GM21717 (cell line): Measurements from ENCODE around the gene KIZ.
"Not testable (repeated sequence)": the region's sequence is repeated elsewhere in the genome, so short reads cannot be mapped to it uniquely, and the experiment has no call there.

Source experiments
- ATAC-seq: cut with Tn5 transposase; IDR thresholded peaks from one replicate; pipeline ENCODE4 v1.9.1; 2021; ENCODE audit warnings: mild to moderate bottlenecking, moderate library complexity; ENCODE audit not compliant: unreplicated experiment

The KIZ gene

GRCh38 chr20:21136015-21136732, 10.3 kb downstream of the KIZ start:
- no peak for ATAC-seq

DNA sequence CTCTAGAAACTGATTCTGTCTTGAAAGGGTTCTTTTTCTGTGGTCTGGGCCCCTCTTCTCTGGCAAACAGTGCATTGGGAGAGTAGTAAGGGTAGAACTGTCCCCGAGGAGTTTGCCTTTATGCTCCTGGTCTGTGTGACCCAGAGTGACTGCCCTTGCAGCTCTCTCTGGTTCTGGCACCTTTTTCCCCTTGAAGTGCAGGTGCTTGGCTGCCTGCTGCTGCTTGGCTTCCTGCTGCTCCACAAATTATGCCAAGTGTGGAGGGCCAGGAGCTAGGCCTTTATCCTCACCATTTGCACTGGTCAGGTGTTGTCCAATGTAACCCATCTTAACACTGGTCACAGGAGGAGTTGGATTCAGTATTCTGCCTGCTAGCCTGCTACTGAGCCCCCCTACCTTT, 11.2 kb downstream of the KIZ start:
- no peak for ATAC-seq

GRCh38 chr20:21139881-21140566, 14.1 kb downstream of the KIZ start:
- no peak for ATAC-seq

DNA sequence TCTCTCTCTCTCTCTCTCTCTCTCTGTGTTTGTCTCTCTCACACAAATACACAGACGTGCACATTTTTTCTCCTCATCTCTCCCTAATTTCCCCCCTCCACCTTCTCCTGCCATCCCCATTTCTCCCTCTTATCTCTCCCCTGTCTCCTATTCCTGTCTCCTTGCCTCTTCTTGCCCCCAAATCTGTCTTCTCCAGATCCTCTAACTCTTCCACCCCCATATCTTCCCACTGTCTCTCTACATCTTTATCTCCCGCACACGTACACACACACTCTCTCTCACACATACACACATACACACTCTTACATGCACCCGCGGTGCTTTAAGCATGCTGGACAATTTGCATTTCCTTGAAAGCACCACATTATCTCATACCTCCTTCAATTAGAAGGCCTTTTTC, 15.9 kb downstream of the KIZ start:
- ATAC-seq = no peak

DNA sequence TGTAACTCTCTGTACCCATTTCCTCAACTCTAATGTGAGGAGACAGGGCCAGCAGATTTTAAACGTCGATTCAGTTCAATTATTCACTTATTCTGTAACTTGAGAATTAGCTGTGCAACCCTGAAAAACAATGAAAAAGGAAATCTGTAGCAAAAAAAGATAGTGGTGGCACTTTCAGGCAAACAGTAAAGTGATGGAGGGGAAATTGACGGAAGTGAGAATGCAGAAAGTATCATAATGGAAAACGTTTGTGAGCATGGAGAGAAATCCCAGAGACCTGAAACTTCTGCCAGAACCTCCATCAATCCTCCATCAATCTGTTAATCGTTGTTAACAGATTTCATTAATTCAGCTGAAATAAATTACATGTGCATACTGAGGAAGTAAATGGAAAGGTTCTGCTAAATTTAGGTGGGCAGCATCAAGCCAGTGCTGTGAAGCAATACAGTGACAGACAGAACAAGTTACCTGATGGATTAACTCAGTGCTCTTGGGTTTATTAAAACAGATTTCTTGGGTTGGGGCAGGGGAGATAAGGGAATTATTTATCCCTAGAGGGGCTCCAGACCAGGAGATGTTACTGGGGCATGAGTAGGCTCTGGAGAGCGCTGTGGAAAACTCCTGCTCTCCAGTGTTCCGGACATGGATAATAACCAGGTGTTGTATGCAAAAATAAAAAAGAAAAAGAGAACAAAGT, 17.5 kb downstream of the KIZ start:
- ATAC-seq = no peak

DNA sequence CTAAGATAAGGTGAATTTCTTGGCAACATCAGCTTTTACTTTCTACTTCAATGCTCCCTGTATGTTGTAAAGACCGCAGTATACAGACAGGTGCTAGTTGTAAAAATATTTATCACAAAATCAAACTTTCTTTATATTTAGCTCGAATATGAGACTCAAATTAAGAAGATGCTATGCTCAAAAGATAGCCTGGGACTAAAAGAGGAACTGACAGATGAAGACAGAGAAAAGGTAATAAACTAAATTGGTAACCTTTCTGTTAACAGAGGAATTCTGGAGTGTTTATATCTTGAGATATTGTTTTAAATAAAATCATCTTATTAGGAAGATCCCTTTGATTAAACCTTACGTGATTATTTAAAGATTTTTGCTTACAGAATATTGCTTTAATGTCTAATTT, 19.5 kb downstream of the KIZ start:
- ATAC-seq = no peak

DNA sequence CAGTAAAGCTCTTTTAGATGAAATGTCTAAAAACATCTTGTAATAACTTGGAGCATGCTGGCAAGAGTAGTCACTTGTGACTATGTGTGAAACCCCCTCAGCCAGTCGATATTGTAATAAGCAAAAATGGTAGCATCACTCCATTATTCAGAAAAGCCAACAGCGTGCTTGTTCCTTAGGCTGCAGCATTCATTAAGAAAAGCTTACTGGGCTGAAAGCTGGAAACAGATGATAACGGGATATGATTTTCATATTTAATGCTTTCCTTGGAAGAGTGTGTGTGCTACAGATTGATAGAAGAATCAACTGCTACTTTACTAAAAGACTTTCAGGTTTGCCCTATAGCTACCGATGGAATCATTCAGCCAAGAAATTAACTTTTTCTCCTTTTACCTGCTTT, 20.3 kb downstream of the KIZ start:
- ATAC-seq = no peak

DNA sequence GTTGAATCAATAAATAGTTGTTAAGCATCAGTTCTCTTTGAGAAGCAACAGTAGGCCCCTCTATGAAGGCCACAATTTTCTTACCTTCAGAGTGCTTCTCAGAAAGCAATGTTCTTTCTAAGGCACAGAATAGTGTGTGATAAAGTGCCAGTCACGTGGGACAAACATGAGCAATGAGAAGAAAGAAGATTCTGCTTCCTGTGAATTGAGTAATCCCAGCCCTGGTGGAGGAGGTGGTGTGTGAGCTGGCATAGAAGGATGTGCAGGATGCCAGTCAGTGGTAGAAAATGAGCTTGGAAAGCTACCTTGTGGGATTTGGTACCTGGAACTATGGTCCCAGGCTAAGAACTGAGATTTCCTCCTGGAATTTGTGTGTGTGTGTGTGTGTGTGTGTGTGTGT, 21.7 kb downstream of the KIZ start:
- ATAC-seq = no peak

GRCh38 chr20:21149344-21149743, 23.5 kb downstream of the KIZ start:
- no peak for ATAC-seq

GRCh38 chr20:21151791-21152190, 25.9 kb downstream of the KIZ start:
- no peak for ATAC-seq

DNA sequence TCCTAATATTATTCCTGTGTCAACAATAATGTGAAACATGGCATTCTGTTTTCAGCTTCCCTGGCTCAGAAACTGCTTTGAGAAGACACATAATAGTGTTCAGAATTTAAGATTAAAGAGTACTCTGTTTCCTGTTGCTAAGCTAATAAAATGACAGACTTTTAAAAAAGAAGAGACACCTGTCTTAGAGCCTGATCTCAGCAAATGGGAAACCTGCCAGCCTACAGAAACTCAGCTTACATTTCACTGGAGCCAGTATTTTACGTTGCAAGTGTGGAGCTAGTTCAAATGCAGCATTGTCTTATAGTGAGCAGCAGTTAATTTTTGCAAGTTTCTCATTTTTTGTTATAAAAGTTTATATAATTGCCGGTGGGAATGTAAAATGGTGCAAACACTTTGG, 28.8 kb downstream of the KIZ start:
- no peak for ATAC-seq

DNA sequence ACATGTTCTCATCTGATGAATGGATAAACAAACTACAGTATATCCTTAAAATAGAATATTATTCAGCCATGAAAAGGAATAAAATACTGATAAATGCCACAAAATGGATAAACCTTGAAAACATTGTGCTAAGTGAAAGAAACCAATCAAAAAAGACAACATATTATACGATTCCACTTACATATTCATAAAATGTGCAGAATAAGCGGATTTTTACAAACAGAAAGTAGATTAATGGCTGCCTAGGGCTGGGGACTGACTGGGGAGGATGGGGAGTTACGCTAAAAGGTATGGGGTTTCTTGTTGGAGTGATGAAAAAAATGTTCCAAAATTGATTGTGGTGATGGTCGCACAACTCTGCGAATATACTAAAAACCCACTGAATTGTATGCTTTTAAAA, 29.4 kb downstream of the KIZ start:
- no peak for ATAC-seq

DNA sequence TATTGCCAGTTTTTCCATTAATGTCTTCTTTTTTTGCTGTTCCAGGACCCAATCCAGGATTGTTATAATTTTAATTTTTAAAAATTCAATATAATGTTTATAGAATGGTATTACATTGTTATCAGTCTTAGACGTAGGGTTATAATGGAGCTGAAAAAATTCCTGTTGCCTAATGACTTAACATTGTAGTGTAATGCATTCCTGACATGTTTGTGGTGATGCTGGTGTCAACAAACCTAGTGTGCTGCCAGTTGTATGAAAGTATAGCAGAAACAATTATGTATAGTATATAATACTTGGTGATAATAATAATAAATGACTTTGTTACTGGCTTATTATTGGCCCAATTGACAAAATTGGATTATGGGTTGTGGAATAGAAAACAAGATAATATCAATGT, 30.4 kb downstream of the KIZ start:
- no peak for ATAC-seq

GRCh38 chr20:21157006-21157405, 31.1 kb downstream of the KIZ start:
- no peak for ATAC-seq

DNA sequence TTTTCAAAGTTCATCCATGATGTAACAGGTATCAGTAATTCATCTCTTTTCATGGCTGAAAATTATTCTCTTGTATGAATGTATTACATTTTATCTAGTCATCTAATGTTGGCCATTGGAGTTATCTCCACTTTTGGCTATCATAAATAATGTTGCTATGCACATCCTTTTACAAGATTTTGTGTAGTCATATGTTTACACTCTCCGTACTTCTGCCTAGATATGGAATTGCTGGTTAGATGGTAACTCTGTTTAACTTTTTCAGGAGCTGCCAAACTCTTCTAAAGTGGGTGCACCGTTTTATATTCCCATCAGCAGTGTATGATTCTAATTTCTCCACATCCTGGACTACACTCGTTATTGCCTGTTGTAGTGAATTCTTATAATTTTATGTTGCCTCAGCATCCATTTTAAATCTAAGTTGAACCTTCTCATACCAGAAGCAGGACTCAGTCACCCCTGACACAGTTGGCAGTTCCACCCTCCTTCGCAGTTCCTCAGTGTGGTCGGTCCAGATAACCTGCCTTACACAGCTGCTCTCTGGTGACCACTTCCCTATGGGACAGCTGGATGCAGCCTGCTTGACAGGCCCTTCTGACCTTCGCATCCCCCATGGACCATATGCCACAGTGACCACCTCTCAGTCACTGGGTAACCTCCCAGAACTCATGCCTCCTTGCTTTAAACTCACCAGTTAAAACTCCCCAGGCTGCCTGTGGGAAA, 33.9 kb downstream of the KIZ start:
- no peak for ATAC-seq

DNA sequence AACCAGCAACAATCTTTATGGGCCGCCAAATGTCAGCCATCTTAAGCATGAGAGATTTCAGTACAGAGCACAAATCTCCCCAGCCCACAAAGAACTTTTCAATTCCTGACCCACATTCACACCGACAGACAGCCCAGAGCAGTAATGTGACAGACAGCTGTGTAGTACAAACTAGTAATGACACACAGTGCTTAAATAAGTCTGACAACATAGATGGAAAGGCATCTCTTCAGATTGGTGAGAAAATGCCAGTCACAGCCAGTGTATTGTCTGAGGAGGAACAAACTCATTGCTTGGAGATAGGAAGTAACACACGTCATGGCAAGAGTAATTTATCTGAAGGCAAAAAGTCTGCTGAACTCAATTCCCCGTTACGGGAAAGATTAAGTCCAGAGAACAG, 36.0 kb downstream of the KIZ start:
- ATAC-seq = no peak

GRCh38 chr20:21162631-21163030, 36.7 kb downstream of the KIZ start:
- no peak for ATAC-seq

DNA sequence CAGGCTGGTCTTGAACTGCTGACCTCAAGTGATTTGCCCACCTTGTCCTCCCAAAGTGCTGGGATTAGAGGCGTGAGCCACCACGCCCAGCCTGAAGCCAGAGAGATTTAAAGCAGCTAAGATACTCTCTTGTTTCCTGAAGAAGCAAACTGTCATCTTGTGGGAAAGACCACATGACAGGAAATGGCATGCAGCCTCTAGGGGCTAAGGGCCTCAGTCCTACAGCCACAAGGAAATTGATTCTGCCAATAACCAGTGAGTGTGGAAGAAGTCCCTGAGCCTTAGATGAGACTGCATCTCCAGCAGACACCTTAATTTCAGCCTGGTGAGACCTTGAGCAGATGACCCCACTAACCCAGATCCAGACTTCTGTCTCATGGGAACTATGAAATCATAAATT, 40.9 kb downstream of the KIZ start:
- ATAC-seq = no peak

DNA sequence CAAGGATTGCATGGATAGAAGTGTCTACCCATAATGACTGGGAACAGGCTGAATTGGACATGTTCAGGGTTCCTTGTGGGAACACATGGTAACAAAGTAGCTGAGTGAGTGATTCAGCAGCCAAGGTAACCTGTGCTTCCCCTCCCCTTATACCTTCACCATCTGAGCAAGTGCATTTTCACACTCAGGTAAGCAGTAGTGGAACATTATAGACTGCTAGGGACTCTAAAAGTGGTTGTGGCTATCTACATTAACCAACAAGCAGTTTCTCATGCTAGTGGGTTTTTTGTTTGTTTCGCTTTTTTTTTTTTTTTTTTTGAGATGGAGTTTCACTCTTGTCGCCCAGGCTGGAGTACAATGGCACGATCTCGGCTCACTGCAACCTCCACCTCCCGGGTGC, 41.4 kb downstream of the KIZ start:
- ATAC-seq = no peak

DNA sequence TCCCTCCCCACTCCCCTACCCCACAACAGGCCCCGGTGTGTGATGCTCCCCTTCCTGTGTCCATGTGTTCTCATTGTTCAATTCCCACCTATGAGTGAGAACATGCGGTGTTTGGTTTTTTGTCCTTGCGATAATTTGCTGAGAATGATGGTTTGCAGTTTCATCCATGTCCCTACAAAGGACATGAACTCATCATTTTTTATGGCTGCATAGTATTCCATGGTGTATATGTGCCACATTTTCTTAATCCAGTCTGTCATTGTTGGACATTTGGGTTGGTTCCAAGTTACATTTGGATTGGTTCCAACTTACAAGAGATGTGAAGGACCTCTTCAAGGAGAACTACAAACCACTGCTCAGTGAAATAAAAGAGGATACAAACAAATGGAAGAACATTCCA, 42.2 kb downstream of the KIZ start:
- not testable (repeated sequence) for ATAC-seq

DNA sequence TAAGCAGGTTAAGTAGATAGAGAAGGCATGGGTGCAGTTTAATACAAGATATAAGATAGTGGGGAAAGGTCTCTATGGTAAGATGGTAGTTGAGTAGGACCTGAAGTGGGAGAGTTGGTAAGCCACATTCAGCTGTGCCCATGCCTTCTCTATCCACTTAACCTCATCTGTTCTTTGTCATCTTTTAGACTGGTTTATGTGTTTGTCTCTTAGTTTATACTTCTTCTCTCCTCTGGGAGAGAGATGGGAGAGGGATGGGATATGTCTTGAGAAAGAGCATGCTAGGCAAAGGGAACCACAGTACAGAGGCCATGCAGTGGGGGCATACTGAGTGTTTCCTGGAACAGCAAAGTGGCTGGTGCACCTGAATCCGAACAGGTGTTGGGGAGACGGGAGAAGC, 46.7 kb downstream of the KIZ start:
- ATAC-seq = no peak

GRCh38 chr20:21173485-21173884, 47.6 kb downstream of the KIZ start:
- no peak for ATAC-seq
